HEK293 (cell line): ENCODE measurements around the gene USP19.

Experiments used
- CTCF ChIA-PET: fragments of 350-600 bp; formaldehyde crosslinking; extraction: SDS; loops from one replicate; lab custom pipeline; 2021; ENCODE audit warnings: antibody characterized with exemption; lab: Yijun Ruan, JAX
- POLR2A ChIA-PET: fragments of 300-600 bp; formaldehyde crosslinking; extraction: SDS; loops from one replicate; lab custom pipeline; 2020; ENCODE audit warnings: antibody characterized with exemption, inconsistent platforms; lab: Yijun Ruan, JAX
- H3K27ac ChIP-seq: fragments of 200-500 bp; sonication (Bioruptor generic); 2 replicates; pipeline ENCODE4 v1.5.1; 2014; ENCODE audit warnings: low read depth, low read length, control low read depth, inconsistent platforms; ENCODE audit errors: extremely low read depth
- H3K36me3 ChIP-seq, 2 experiments: fragments of 200-500 bp in 1 of 2; sonication (Bioruptor generic) in 1 of 2; 1 replicate in 1 of 2; 2 replicates in 1 of 2; pipeline ENCODE4 v1.5.1; 2014 to 2017; ENCODE audit warnings: inconsistent platforms in 2 of 2, low read length in 2 of 2; ENCODE audit not compliant: control insufficient read depth in 2 of 2, insufficient read depth in 1 of 2
- H3K4me1 ChIP-seq: fragments of 200-500 bp; sonication (Bioruptor generic); 2 replicates; pipeline ENCODE4 v1.5.1; 2014; ENCODE audit warnings: mild to moderate bottlenecking, low read length, inconsistent platforms; ENCODE audit not compliant: control insufficient read depth, insufficient read depth
- H3K4me3 ChIP-seq: 2 replicates; pipeline ENCODE4 v1.5.1; 2011; ENCODE audit warnings: low read depth, mild to moderate bottlenecking, control low read depth, low read length, moderate library complexity
- H3K9me3 ChIP-seq: fragments of 200-500 bp; sonication (Bioruptor generic); 2 replicates; pipeline ENCODE4 v1.5.1; 2014; ENCODE audit warnings: low read depth, low read length, inconsistent platforms; ENCODE audit not compliant: control insufficient read depth, insufficient read depth
- CTCF ChIP-seq: fragments of 450-650 bp; formaldehyde crosslinking; IDR thresholded peaks from 2 replicates; pipeline ENCODE4 v1.5.1; 2016; ENCODE audit warnings: missing biosample characterization, missing genetic modification characterization
- EGR2 ChIP-seq: fragments of 450-650 bp; formaldehyde crosslinking; IDR thresholded peaks from 2 replicates; pipeline ENCODE4 v1.5.1; 2016; ENCODE audit warnings: low read depth, missing biosample characterization, missing genetic modification characterization
- OVOL3 ChIP-seq: fragments of 450-650 bp; formaldehyde crosslinking; IDR thresholded peaks from 2 replicates; pipeline ENCODE4 v1.5.1; 2016; ENCODE audit warnings: missing biosample characterization, missing genetic modification characterization
- PATZ1 ChIP-seq: fragments of 450-650 bp; formaldehyde crosslinking; IDR thresholded peaks from 2 replicates; pipeline ENCODE4 v1.5.1; 2016; ENCODE audit warnings: missing biosample characterization, missing genetic modification characterization
- SP3 ChIP-seq: fragments of 450-650 bp; formaldehyde crosslinking; IDR thresholded peaks from 2 replicates; pipeline ENCODE4 v1.5.1; 2016; ENCODE audit warnings: missing biosample characterization, missing genetic modification characterization
- ZNF202 ChIP-seq: fragments of 450-650 bp; formaldehyde crosslinking; IDR thresholded peaks from 2 replicates; pipeline ENCODE4 v1.5.1; 2016; ENCODE audit warnings: missing biosample characterization, missing genetic modification characterization, borderline replicate concordance
- ZNF214 ChIP-seq: fragments of 450-650 bp; formaldehyde crosslinking; IDR thresholded peaks from 2 replicates; pipeline ENCODE4 v1.5.1; 2017; ENCODE audit warnings: missing biosample characterization, mild to moderate bottlenecking, missing genetic modification characterization, borderline replicate concordance
- ZNF335 ChIP-seq: fragments of 450-650 bp; formaldehyde crosslinking; conservative IDR thresholded peaks from 2 replicates; pipeline ENCODE4 v1.5.1; 2016; ENCODE audit warnings: missing biosample characterization, missing genetic modification characterization
- ZNF37A ChIP-seq: fragments of 450-650 bp; IDR thresholded peaks from 2 replicates; pipeline ENCODE4 v1.5.1; 2018; ENCODE audit warnings: missing biosample characterization, missing genetic modification characterization
- ZNF423 ChIP-seq: fragments of 450-650 bp; formaldehyde crosslinking; IDR thresholded peaks from 2 replicates; pipeline ENCODE4 v1.5.1; 2016; ENCODE audit warnings: missing biosample characterization, missing genetic modification characterization
- ZNF449 ChIP-seq: fragments of 450-650 bp; formaldehyde crosslinking; IDR thresholded peaks from 2 replicates; pipeline ENCODE4 v1.5.1; 2017; ENCODE audit warnings: missing biosample characterization, mild to moderate bottlenecking, missing genetic modification characterization, moderate library complexity
- ZNF580 ChIP-seq: fragments of 450-650 bp; formaldehyde crosslinking; IDR thresholded peaks from 2 replicates; pipeline ENCODE4 v1.5.1; 2016; ENCODE audit warnings: missing biosample characterization, missing genetic modification characterization
- ZNF629 ChIP-seq: fragments of 450-650 bp; formaldehyde crosslinking; IDR thresholded peaks from 2 replicates; pipeline ENCODE4 v1.5.1; 2017; ENCODE audit warnings: missing biosample characterization, missing genetic modification characterization
- ZNF660 ChIP-seq: fragments of 450-650 bp; IDR thresholded peaks from 2 replicates; pipeline ENCODE4 v1.5.1; 2018; ENCODE audit warnings: missing biosample characterization, mild to moderate bottlenecking, missing genetic modification characterization
- ZNF692 ChIP-seq: fragments of 450-650 bp; formaldehyde crosslinking; IDR thresholded peaks from 2 replicates; pipeline ENCODE4 v1.5.1; 2016; ENCODE audit warnings: missing biosample characterization, missing genetic modification characterization
- TF ChIP-seq, protein P1 (sequence below): fragments of 450-650 bp; formaldehyde crosslinking; IDR thresholded peaks from 2 replicates; pipeline ENCODE4 v1.5.1; 2016; ENCODE audit warnings: missing biosample characterization, missing genetic modification characterization
- TF ChIP-seq, protein P2 (sequence below): fragments of 450-650 bp; formaldehyde crosslinking; conservative IDR thresholded peaks from 2 replicates; pipeline ENCODE4 v1.5.1; 2016; ENCODE audit warnings: low read depth, missing biosample characterization, missing genetic modification characterization

USP19 gene

DNA sequence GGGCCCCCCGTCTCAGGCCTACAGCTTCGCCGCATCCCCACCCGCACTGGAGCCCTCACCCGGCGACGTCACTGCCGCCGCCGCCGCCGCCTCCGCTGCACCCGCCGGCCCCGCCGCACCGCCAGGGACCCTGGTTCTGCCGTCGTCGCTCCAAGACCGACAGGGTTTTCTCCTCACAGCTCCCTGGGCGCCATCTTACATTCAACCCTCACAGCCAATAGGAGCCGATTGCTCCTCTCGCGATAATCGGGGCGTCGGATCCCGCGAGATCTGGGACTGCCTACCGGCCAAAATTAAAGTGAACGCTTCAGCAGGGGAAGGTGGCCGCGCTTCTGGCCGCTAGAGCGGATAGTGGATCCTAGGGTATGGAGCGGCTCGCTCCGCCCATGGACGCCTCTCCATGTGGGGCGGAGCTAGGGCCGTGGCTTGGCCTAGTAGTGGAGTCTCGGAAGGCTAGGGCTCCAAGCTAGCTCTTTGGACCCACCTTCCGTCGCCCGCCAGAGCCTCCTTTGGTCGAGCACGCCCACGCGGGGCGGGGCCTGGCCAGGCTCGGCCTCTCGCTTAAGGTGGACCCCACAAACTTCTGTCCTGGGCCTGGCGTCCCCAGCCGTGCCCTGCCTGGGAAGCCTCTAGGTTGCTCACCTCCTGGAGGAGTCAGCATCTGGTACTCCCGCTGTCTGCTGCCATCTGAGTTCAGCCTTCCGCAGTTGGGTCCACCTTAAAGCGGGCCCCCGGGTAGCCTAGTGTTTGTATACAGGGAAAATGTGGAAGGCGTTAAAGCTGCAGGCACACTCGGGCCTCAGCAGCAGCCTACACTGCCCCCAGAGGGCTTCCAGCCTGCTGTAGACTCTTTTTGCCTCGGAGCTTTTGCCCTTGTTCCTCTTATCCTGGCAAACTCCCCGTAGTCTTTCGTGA lies 26.5 kb downstream of the USP19 start, which contains the start of gene QRICH1 (continued):
- no peak for TF ChIP-seq ZNF580
- TF ChIP-seq ZNF37A (tag by site-specific recombination), result no peak
- TF ChIP-seq ZNF629, result no peak
- peak; percentile 74 for TF ChIP-seq CTCF (tag by site-specific recombination)
- TF ChIP-seq ZNF692 (tag by site-specific recombination), result peak; percentile 98
- TF ChIP-seq ZNF214, result no peak
- peak; percentile 89 for TF ChIP-seq SP3 (tag by site-specific recombination)
- TF ChIP-seq, protein P1, sequence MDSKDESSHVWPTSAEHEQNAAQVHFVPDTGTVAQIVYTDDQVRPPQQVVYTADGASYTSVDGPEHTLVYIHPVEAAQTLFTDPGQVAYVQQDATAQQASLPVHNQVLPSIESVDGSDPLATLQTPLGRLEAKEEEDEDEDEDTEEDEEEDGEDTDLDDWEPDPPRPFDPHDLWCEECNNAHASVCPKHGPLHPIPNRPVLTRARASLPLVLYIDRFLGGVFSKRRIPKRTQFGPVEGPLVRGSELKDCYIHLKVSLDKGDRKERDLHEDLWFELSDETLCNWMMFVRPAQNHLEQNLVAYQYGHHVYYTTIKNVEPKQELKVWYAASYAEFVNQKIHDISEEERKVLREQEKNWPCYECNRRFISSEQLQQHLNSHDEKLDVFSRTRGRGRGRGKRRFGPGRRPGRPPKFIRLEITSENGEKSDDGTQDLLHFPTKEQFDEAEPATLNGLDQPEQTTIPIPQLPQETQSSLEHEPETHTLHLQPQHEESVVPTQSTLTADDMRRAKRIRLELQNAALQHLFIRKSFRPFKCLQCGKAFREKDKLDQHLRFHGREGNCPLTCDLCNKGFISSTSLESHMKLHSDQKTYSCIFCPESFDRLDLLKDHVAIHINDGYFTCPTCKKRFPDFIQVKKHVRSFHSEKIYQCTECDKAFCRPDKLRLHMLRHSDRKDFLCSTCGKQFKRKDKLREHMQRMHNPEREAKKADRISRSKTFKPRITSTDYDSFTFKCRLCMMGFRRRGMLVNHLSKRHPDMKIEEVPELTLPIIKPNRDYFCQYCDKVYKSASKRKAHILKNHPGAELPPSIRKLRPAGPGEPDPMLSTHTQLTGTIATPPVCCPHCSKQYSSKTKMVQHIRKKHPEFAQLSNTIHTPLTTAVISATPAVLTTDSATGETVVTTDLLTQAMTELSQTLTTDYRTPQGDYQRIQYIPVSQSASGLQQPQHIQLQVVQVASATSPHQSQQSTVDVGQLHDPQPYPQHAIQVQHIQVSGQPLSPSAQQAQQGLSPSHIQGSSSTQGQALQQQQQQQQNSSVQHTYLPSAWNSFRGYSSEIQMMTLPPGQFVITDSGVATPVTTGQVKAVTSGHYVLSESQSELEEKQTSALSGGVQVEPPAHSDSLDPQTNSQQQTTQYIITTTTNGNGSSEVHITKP (tag by site-specific recombination), result peak; percentile 83
- TF ChIP-seq, protein P2, sequence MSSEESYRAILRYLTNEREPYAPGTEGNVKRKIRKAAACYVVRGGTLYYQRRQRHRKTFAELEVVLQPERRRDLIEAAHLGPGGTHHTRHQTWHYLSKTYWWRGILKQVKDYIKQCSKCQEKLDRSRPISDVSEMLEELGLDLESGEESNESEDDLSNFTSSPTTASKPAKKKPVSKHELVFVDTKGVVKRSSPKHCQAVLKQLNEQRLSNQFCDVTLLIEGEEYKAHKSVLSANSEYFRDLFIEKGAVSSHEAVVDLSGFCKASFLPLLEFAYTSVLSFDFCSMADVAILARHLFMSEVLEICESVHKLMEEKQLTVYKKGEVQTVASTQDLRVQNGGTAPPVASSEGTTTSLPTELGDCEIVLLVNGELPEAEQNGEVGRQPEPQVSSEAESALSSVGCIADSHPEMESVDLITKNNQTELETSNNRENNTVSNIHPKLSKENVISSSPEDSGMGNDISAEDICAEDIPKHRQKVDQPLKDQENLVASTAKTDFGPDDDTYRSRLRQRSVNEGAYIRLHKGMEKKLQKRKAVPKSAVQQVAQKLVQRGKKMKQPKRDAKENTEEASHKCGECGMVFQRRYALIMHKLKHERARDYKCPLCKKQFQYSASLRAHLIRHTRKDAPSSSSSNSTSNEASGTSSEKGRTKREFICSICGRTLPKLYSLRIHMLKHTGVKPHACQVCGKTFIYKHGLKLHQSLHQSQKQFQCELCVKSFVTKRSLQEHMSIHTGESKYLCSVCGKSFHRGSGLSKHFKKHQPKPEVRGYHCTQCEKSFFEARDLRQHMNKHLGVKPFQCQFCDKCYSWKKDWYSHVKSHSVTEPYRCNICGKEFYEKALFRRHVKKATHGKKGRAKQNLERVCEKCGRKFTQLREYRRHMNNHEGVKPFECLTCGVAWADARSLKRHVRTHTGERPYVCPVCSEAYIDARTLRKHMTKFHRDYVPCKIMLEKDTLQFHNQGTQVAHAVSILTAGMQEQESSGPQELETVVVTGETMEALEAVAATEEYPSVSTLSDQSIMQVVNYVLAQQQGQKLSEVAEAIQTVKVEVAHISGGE, result no peak
- peak; percentile 75 for TF ChIP-seq ZNF335
- TF ChIP-seq, all 188 proteins: peak for 47

DNA sequence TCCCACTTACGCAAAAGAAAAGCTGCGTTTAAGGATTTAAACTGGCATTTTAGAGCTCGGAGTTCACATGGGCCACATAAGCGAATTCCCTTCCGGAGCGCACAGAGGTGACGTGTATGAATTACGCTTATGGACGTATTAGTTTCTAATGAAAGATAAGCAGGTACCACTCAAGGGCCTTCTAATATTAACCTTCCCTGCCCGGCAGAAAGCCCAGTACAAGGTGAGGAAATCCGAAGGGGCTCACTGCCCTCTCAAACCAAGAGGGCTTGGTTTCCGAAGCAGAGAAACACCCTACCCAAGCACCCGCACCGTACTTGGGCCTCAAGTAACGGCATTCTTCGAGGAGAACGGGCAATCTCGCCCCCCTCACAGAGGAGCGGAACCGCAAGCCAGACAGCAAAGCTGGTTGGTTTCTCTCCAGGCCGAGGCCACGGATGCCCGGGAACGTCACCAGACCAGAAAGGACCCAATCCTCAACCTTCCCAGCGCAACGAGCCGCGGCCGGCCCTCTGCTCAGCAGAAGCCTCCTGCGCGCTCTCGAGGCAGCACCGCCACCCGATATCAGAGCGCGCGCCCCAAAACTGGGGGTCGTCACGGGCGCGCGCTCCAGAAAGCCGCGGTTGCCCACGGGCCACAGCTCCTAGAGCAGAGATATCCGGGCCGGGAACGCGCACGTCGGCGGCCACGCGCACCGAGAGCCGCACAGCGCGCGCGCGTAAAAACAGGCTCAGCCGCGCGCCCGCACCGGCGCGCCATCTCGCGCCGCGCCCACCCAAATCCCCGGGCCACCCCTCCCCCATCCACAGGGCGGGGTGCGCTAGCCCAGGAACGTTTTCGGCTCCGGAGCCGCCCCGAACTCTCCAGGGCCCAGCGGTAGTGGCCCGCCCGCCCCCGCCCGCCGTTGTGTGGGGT lies 27.4 kb downstream of the USP19 start:
- Histone ChIP-seq H3K4me1 (peaks cover 3% of the 10 kb centered on the region; the same call in 1 of the 2 replicates), H3K36me3 (peaks cover 15 to 35% of the 10 kb centered on the region in 2 experiments), H3K4me3 (peak overlapping the region; percentile 93), H3K27ac (peak overlapping the region; percentile 86), H3K9me3 (no peaks in the 10 kb centered on the region)
- CTCF ChIA-PET, result interaction anchor here (0.6 to 1.4 kb wide), 6 partner anchors 11 to 446 kb away, joined by 3 to 5 read pairs (median 4); no protein-coding TSS in a partner anchor
- POLR2A ChIA-PET, result interaction anchor here (0.5 to 3.1 kb wide), 22 partner anchors 11 to 336 kb away, joined by 3 to 35 read pairs (median 8); partner anchors contain the start of genes DALRD3, IMPDH2, LAMB2 and NDUFAF3
- TF ChIP-seq ZNF660 (tag by site-specific recombination) (no peak), ZNF202 (tag by site-specific recombination) (no peak), OVOL3 (tag by site-specific recombination) (no peak), ZNF449 (tag by site-specific recombination) (0 out of 2 replicates have a peak, but pooled peaks have one; percentile 27), ZNF423 (tag by site-specific recombination) (no peak), ZNF629 (peak; percentile 62), EGR2 (tag by site-specific recombination) (peak; percentile 26; the same call in 1 of the 2 replicates), PATZ1 (tag by site-specific recombination) (peak; percentile 63)
